HepG2 (cell line): Measurements from ENCODE around the gene DAPK1. TPM values are rescaled to one million over a fixed set of nuclear protein-coding genes. Genes with fewer than 3 reads are reported as not detected.

Experiments used
- ATAC-seq: fragments of 200-7000 bp; cut with Tn5 transposase; 3 replicates; pipeline ENCODE4 v1.9.1; 2020; ENCODE audit warnings: mild to moderate bottlenecking, moderate library complexity
- BruUV-seq: library from RNA; stranded (reverse); fragments of 400-500 nt; replicated peaks from 2 replicates; lab custom pipeline; 2021; lab: Mats Ljungman, UMichigan
- CTCF ChIA-PET: fragments of 300-600 bp; formaldehyde crosslinking; extraction: SDS; loops from one replicate; lab custom pipeline; 2021; ENCODE audit warnings: low total read pairs, inconsistent platforms, low intra/inter-chr PET ratio; lab: Yijun Ruan, JAX
- POLR2A ChIA-PET: fragments of 350-600 bp; sonication (Branson Sonifier 250); formaldehyde crosslinking; loops from one replicate; lab custom pipeline; 2020; ENCODE audit warnings: antibody characterized with exemption, inconsistent platforms; lab: Yijun Ruan, JAX
- DNase-seq: peaks from one replicate; pipeline ENCODE4 v3.0.0-alpha.2; 2015; ENCODE audit warnings: low spot score
- FAIRE-seq: peaks from 3 replicates; lab custom pipeline; 2011; peaks lifted over from hg19 to GRCh38; lab: Jason Lieb, UNC
- H2AFZ ChIP-seq: one replicate; pipeline ENCODE4 v1.6.1; 2011; ENCODE audit warnings: low read length, inconsistent platforms
- H3K27ac ChIP-seq: fragments of 300-600 bp; 3 replicates; pipeline ENCODE4 v1.8.0; 2011; ENCODE audit warnings: mixed run types, mild to moderate bottlenecking, mixed read lengths, low read length, inconsistent platforms; ENCODE audit not compliant: insufficient read depth; ENCODE audit errors: extremely low read length
- H3K27me3 ChIP-seq, 2 experiments: fragments of 200-600 bp in 1 of 2; 2 replicates in 1 of 2; 3 replicates in 1 of 2; pipeline versions ENCODE4 v1.6.0 to v1.8.0; 2011; ENCODE audit warnings: low read length in 2 of 2, mild to moderate bottlenecking in 2 of 2, moderate library complexity in 2 of 2, inconsistent platforms in 1 of 2; ENCODE audit not compliant: insufficient read depth in 2 of 2, control insufficient read depth in 1 of 2
- H3K36me3 ChIP-seq, 2 experiments: fragments of 200-600 bp in 1 of 2; replicated peaks in 1 of 2; 2 replicates in 1 of 2; 3 replicates in 1 of 2; pipeline versions ENCODE4 v1.5.1 to v1.8.0; 2011; ENCODE audit warnings: low read length in 2 of 2, inconsistent platforms in 1 of 2; ENCODE audit not compliant: insufficient read depth in 2 of 2, control insufficient read depth in 1 of 2
- H3K4me1 ChIP-seq: 2 replicates; pipeline ENCODE4 v1.5.1; 2012; ENCODE audit warnings: low read length, inconsistent platforms; ENCODE audit not compliant: insufficient read depth
- H3K4me2 ChIP-seq: 2 replicates; pipeline ENCODE4 v1.6.0; 2011; ENCODE audit warnings: low read depth, low read length, inconsistent platforms
- H3K4me3 ChIP-seq, 3 experiments: fragments of 200-600 bp in 1 of 3; sonication (generic), shearing (Covaris generic) in 1 of 3; replicated peaks in 1 of 3; 2 replicates each; pipeline ENCODE4 v1.5.1; 2011 to 2016; ENCODE audit warnings: low read length in 3 of 3, inconsistent platforms in 2 of 3, low read depth in 2 of 3, mild to moderate bottlenecking in 2 of 3, control low read depth in 1 of 3, mixed read lengths in 1 of 3; ENCODE audit not compliant: insufficient read depth in 1 of 3
- H3K79me2 ChIP-seq: one replicate; pipeline ENCODE4 v1.6.1; 2011; ENCODE audit warnings: low read length, inconsistent platforms; ENCODE audit not compliant: insufficient read depth
- H3K9ac ChIP-seq: 2 replicates; pipeline ENCODE4 v1.6.0; 2011; ENCODE audit warnings: mild to moderate bottlenecking, low read depth, low read length, inconsistent platforms; ENCODE audit not compliant: insufficient read depth
- H3K9me3 ChIP-seq: 2 replicates; pipeline ENCODE4 v1.5.1; 2012; ENCODE audit warnings: mild to moderate bottlenecking, low read length
- H4K20me1 ChIP-seq: 2 replicates; pipeline ENCODE4 v1.6.0; 2011; ENCODE audit warnings: inconsistent platforms, mild to moderate bottlenecking, low read length, moderate library complexity; ENCODE audit not compliant: insufficient read depth
- FOXP1 ChIP-seq, 2 experiments: fragments of 450-650 bp in 1 of 2; IDR thresholded peaks; 2 replicates each; pipeline ENCODE4 v1.6.1; 2017 to 2018; ENCODE audit warnings: antibody characterized with exemption in 1 of 2
- GFI1 ChIP-seq: sonication (generic); formaldehyde crosslinking; IDR thresholded peaks from 2 replicates; pipeline ENCODE4 v1.5.0; 2020; ENCODE audit warnings: missing genetic modification reagents, mild to moderate bottlenecking, borderline replicate concordance
- HIVEP1 ChIP-seq: sonication (generic); formaldehyde crosslinking; IDR thresholded peaks from 2 replicates; pipeline ENCODE4 v1.4.0; 2020; ENCODE audit warnings: mild to moderate bottlenecking, missing genetic modification reagents
- HMG20B ChIP-seq: conservative IDR thresholded peaks from 2 replicates; pipeline ENCODE4 v1.6.1; 2016; ENCODE audit warnings: missing genetic modification reagents, missing compliant biosample characterization
- HNF4A ChIP-seq: sonication (generic); formaldehyde crosslinking; IDR thresholded peaks from 2 replicates; pipeline ENCODE4 v1.4.0; 2020; ENCODE audit warnings: missing genetic modification reagents
- HNF4G ChIP-seq, 2 experiments: sonication (generic) in 1 of 2; formaldehyde crosslinking in 1 of 2; IDR thresholded peaks; 2 replicates each; pipeline versions ENCODE4 v1.4.0 to v1.6.1; 2011 to 2020; ENCODE audit warnings: borderline replicate concordance in 2 of 2, low read depth in 2 of 2, mild to moderate bottlenecking in 2 of 2, low read length in 1 of 2, missing genetic modification reagents in 1 of 2, moderate library complexity in 1 of 2
- RFXAP ChIP-seq: sonication (generic); formaldehyde crosslinking; IDR thresholded peaks from 2 replicates; pipeline ENCODE4 v1.4.0; 2020; ENCODE audit warnings: missing genetic modification reagents, borderline replicate concordance
- SKI ChIP-seq: fragments of 450-650 bp; IDR thresholded peaks from one replicate; pipeline ENCODE4 v1.6.1; 2018; ENCODE audit warnings: mild to moderate bottlenecking; ENCODE audit not compliant: partially characterized antibody
- ZBTB38 ChIP-seq: sonication (generic); formaldehyde crosslinking; IDR thresholded peaks from 2 replicates; pipeline ENCODE4 v1.5.1; 2020; ENCODE audit warnings: mild to moderate bottlenecking, missing genetic modification reagents
- ZEB1 ChIP-seq: IDR thresholded peaks from 2 replicates; pipeline ENCODE4 v1.6.1; 2012; ENCODE audit warnings: mild to moderate bottlenecking, low read depth, inconsistent platforms; ENCODE audit not compliant: insufficient replicate concordance
- ZNF549 ChIP-seq: sonication (generic); formaldehyde crosslinking; IDR thresholded peaks from 2 replicates; pipeline ENCODE4 v1.5.0; 2020; ENCODE audit warnings: missing genetic modification reagents
- ZNF558 ChIP-seq: sonication (generic); formaldehyde crosslinking; IDR thresholded peaks from 2 replicates; pipeline ENCODE4 v1.9.0; 2022; ENCODE audit warnings: mild to moderate bottlenecking, missing genetic modification reagents, borderline replicate concordance
- ZNF619 ChIP-seq: sonication (generic); formaldehyde crosslinking; IDR thresholded peaks from 2 replicates; pipeline ENCODE4 v1.4.0; 2020; ENCODE audit warnings: mild to moderate bottlenecking, missing genetic modification reagents
- ZNF7 ChIP-seq: IDR thresholded peaks from 2 replicates; pipeline ENCODE4 v1.6.1; 2016; ENCODE audit warnings: missing biosample characterization, missing genetic modification reagents
- WGBS: methylation state at CpG from one replicate; pipeline ENCODE4 v1.1.6; 2017; ENCODE audit warnings: low lambda C conversion rate; 5-methylcytosine and 5-hydroxymethylcytosine counted together
- in situ Hi-C: cut with HindIII; loops from 2 replicates; pipeline ENCODE4 v1.10.0; 2017; ENCODE audit warnings: low pct_unique_long_range_greater_than_20kb; ENCODE audit not compliant: extremely low pct_ligation_motif_present
- intact Hi-C: fragments of 100-400 bp; cut with micrococcal nuclease; formaldehyde crosslinking; loops from one replicate; pipeline ENCODE4 v1.10.0; 2022; ENCODE audit not compliant: unreplicated experiment
- polyA plus RNA-seq, 8 experiments: library from polyadenylated mRNA; depleted of rRNA in 3 of 8; stranded (reverse) in 7 of 8; unstranded in 1 of 8; fragments of >200 nt; fragmentation: Illumina TruSeq in 4 of 8; extraction: Trizol in 4 of 8; gene quantifications; 2 replicates each; pipeline versions ENCODE4 v1.2.1 to v1.2.3, GENCODE V29; 2011 to 2016; ENCODE audit warnings: low read depth in 4 of 8, missing spikeins in 1 of 8, mixed read lengths in 1 of 8; ENCODE audit not compliant: insufficient read depth in 1 of 8
- total RNA-seq, 5 experiments: library from RNA; depleted of rRNA; stranded (reverse); fragments of >200 nt; fragmentation: Illumina TruSeq; extraction: Trizol; gene quantifications; 2 replicates each; pipeline ENCODE4 v1.2.3, GENCODE V29; 2016; ENCODE audit warnings: low read depth in 1 of 5

Gene DAPK1
- total and polyA plus RNA-seq, 2 of the 13 experiments (the other 11 are each of a cell fraction or from before 2014, with no cell fraction given) = 35.7 to 35.9 TPM

DNA sequence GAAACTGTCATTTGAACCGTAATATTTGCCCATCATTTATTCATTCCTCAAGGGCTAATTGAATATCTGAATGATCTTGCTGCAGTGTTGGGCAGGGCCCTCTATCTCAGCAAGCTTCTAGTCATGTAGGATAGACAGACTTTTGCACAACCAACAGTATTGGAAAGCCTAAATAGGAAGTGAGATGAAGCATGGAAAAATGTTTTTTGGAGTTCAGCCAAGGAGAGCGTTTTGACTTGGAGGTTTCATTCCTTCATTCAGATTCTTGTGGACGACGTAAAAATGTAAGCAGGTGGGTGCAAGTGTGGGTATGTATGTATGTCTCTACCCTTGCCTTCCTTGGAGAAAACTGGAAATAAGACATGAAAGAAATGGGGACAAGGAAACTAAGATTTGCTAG lies 15.5 kb downstream of the DAPK1 start:
- Histone ChIP-seq H3K4me3 (no peak overlapping the region), H2AFZ (no peak overlapping the region), H4K20me1 (no peaks in the 10 kb centered on the region), H3K79me2 (peaks cover 17% of the 10 kb centered on the region), H3K9ac (no peak overlapping the region), H3K27me3 (no peaks in the 10 kb centered on the region), H3K4me2 (no peak overlapping the region), H3K27ac (no peak overlapping the region), H3K4me1 (peaks cover 38% of the 10 kb centered on the region), H3K36me3 (peaks cover 3 to 11% of the 10 kb centered on the region in 2 experiments; a peak in 4 of 5 replicates), H3K9me3 (no peaks in the 10 kb centered on the region)
- ATAC-seq (no peak), FAIRE-seq (no peak), DNase-seq (no peak)
- intact Hi-C loops (no loop called here), in situ Hi-C loops (no loop called here)
- ChIA-PET POLR2A (no interaction called here), CTCF (no interaction called here)
- no TSS peak for BruUV-seq
- no peak for TF ChIP-seq HIVEP1
- no peak for TF ChIP-seq ZEB1
- TF ChIP-seq ZNF558 (CRISPR knock-in tag) = no peak
- no peak for TF ChIP-seq GFI1 (CRISPR knock-in tag)
- no peak for TF ChIP-seq ZNF549 (CRISPR knock-in tag)
- 96% methylated on average over 4 of the region's 4 CpGs for WGBS

- no TSS peak for BruUV-seq
- no peak overlapping the region for H3K9ac ChIP-seq
- no peaks in the 10 kb centered on the region for H4K20me1 ChIP-seq
- intact Hi-C loops = no loop called here
- peaks cover 38% of the 10 kb centered on the region for H3K4me1 ChIP-seq
- TF ChIP-seq HMG20B (CRISPR knock-in tag) (0 out of 2 replicates have a peak, but pooled peaks have one; percentile 16), SKI (peak; percentile 11), HNF4G (IDR thresholded peaks at IDR 0.05; ENCODE audit: borderline replicate concordance, low read depth, low read length) (0 out of 2 replicates have a peak, but pooled peaks have one; percentile 10), HNF4G (CRISPR knock-in tag; IDR thresholded peaks at IDR 0.05; ENCODE audit: borderline replicate concordance, low read depth) (no peak), FOXP1 (IDR thresholded peaks at IDR 0.05) (no peak), FOXP1 (CRISPR knock-in tag; IDR thresholded peaks at IDR 0.05) (no peak), ZNF619 (no peak), HNF4A (CRISPR knock-in tag) (peak; percentile 55; the same call in 1 of the 2 replicates), RFXAP (CRISPR knock-in tag) (no peak), ZNF7 (CRISPR knock-in tag) (no peak), ZBTB38 (CRISPR knock-in tag) (peak; percentile 37; the same call in 1 of the 2 replicates)
- TF ChIP-seq, all 625 proteins: peak for 5
- in situ Hi-C loops = no loop called here
- Histone ChIP-seq H3K4me3 (no peak overlapping the region), H3K4me2 (no peak overlapping the region), H3K27ac (no peak overlapping the region), H3K27me3 (no peaks in the 10 kb centered on the region), H3K9me3 (no peaks in the 10 kb centered on the region), H3K79me2 (peaks cover 18% of the 10 kb centered on the region), H3K36me3 (peaks cover 3 to 11% of the 10 kb centered on the region in 2 experiments; a peak in 4 of 5 replicates), H2AFZ (no peak overlapping the region)
- ChIA-PET POLR2A (interaction anchor here (2.2 kb wide), 1 partner anchor 55 kb away, joined by 6 read pairs; no protein-coding TSS in a partner anchor), CTCF (no interaction called here)
- DNase-seq = peak; percentile 39
- peak; percentile 79 for ATAC-seq
- FAIRE-seq = peak; percentile 56
- WGBS = 78% methylated on average over 3 of the region's 3 CpGs
These were observed 16.3 kb downstream of the DAPK1 start for GRCh38 chr9:87513880-87514535.
